ENCODE data around the gene LIPN.

The LIPN gene

DNA sequence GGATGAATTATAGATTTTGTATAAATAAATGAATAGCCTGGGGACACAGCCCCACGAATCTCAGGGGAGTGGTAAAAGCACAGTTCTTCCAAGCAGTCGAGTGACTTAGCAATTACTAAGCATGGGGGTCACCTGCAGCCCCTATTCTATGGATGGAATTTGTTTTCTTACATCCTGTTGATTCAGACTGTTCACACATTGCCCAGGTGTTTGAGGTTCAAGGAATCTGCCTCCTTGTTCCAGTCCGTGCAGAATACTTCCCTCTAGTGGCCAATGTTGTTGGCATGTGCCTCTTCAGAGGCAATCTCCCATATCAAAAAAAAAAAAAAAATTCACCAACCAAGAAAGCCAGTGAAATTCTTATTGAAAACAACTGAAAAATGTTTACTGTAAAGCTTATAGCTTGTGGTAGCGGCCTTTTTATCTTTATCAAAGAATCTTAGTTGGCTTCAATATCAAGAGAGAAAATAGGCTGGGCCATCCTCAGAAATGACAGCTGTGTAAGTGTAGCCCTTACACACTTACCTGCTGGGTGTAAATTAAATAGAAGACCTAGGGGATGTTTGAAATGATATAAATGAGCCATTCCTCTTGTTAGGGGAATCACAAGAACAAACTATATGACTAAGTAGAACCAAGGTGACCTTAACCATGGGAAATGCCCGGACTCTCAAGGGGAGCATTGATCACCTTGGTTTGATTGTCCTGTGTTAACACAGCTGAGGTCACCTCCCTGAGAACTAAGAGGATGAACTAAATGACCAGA is 50.6 kb downstream of the LIPN start:
- no peak overlapping the region for H3K4me3 ChIP-seq (ENCODE audit: low read depth, low read length)
- no peaks in the 10 kb centered on the region for H3K36me3 ChIP-seq (ENCODE audit: control insufficient read depth, insufficient read depth, low read length)
- H3K79me2 ChIP-seq, result no peaks in the 10 kb centered on the region
- H2AFZ ChIP-seq, result no peak overlapping the region
- H3K4me1 ChIP-seq, result no peaks in the 10 kb centered on the region
- no peak overlapping the region for H3K9ac ChIP-seq
- H3K9me3 ChIP-seq (ENCODE audit: control insufficient read depth, low read length), result no peaks in the 10 kb centered on the region
- no peaks in the 10 kb centered on the region for H3K27me3 ChIP-seq (ENCODE audit: control insufficient read depth, insufficient read depth, low read length)
- TF ChIP-seq, protein P1, sequence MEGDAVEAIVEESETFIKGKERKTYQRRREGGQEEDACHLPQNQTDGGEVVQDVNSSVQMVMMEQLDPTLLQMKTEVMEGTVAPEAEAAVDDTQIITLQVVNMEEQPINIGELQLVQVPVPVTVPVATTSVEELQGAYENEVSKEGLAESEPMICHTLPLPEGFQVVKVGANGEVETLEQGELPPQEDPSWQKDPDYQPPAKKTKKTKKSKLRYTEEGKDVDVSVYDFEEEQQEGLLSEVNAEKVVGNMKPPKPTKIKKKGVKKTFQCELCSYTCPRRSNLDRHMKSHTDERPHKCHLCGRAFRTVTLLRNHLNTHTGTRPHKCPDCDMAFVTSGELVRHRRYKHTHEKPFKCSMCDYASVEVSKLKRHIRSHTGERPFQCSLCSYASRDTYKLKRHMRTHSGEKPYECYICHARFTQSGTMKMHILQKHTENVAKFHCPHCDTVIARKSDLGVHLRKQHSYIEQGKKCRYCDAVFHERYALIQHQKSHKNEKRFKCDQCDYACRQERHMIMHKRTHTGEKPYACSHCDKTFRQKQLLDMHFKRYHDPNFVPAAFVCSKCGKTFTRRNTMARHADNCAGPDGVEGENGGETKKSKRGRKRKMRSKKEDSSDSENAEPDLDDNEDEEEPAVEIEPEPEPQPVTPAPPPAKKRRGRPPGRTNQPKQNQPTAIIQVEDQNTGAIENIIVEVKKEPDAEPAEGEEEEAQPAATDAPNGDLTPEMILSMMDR (IDR thresholded peaks at IDR 0.05), result peak; percentile 55
- no peak overlapping the region for H3K4me2 ChIP-seq (ENCODE audit: low read length)
- no peak overlapping the region for H3K27ac ChIP-seq

DNA sequence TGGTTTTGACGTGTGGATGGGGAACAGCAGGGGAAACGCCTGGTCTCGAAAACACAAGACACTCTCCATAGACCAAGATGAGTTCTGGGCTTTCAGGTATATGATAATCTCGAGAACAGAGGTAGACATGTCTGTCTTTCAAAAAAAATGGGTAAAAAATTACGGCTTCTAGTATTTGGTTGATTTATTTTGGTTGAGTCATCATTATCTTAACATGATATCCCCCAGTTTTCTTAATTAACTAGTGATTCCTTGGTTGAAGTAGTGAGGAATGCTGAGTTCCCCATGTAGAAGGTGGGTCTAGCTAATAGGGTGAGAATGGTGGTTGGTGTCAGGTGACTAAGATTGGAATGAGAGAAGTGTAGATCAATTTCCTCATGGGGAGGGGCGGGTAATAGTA is 53.4 kb downstream of the LIPN start:
- H3K27me3 ChIP-seq (ENCODE audit: control insufficient read depth, insufficient read depth, low read length), result no peaks in the 10 kb centered on the region
- H3K9ac ChIP-seq, result no peak overlapping the region
- no peak overlapping the region for H3K4me3 ChIP-seq (ENCODE audit: low read depth, low read length)
- no peak overlapping the region for H3K4me2 ChIP-seq (ENCODE audit: low read length)
- no peaks in the 10 kb centered on the region for H3K79me2 ChIP-seq
- TF ChIP-seq, protein P1 (IDR thresholded peaks at IDR 0.05), result no peak
- H3K27ac ChIP-seq, result no peak overlapping the region
- no peaks in the 10 kb centered on the region for H3K36me3 ChIP-seq (ENCODE audit: control insufficient read depth, insufficient read depth, low read length)
- H3K9me3 ChIP-seq (ENCODE audit: control insufficient read depth, low read length), result no peaks in the 10 kb centered on the region
- H3K4me1 ChIP-seq, result no peaks in the 10 kb centered on the region
- no peak overlapping the region for H2AFZ ChIP-seq

DNA sequence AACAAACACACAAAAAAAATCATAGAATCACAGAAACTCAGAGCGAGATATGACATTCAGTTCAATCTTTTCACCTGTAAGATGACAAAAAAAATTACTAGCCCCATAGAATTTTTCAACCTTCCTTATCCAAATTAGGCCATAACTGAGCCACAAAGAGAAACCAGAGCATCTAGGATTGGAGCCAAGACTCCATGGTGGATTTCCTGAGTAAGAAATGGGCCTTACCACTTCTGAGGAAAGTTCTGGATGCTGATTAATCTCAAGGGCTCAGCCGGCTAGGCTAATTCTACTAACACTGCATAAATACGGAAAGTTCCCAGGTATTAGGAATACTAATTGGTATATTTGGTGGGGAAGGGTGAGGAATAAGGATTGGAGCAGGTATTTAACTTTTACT is 59.5 kb downstream of the LIPN start:
- no peaks in the 10 kb centered on the region for H3K9me3 ChIP-seq (ENCODE audit: control insufficient read depth, low read length)
- H3K27me3 ChIP-seq (ENCODE audit: control insufficient read depth, insufficient read depth, low read length), result no peaks in the 10 kb centered on the region
- H3K79me2 ChIP-seq, result no peaks in the 10 kb centered on the region
- H3K27ac ChIP-seq, result no peak overlapping the region
- no peak overlapping the region for H3K4me2 ChIP-seq (ENCODE audit: low read length)
- no peaks in the 10 kb centered on the region for H3K36me3 ChIP-seq (ENCODE audit: control insufficient read depth, insufficient read depth, low read length)
- no peak overlapping the region for H3K4me3 ChIP-seq (ENCODE audit: low read depth, low read length)
- H2AFZ ChIP-seq, result no peak overlapping the region
- TF ChIP-seq, protein P1 (IDR thresholded peaks at IDR 0.05), result no peak
- no peaks in the 10 kb centered on the region for H3K4me1 ChIP-seq
- H3K9ac ChIP-seq, result no peak overlapping the region

DNA sequence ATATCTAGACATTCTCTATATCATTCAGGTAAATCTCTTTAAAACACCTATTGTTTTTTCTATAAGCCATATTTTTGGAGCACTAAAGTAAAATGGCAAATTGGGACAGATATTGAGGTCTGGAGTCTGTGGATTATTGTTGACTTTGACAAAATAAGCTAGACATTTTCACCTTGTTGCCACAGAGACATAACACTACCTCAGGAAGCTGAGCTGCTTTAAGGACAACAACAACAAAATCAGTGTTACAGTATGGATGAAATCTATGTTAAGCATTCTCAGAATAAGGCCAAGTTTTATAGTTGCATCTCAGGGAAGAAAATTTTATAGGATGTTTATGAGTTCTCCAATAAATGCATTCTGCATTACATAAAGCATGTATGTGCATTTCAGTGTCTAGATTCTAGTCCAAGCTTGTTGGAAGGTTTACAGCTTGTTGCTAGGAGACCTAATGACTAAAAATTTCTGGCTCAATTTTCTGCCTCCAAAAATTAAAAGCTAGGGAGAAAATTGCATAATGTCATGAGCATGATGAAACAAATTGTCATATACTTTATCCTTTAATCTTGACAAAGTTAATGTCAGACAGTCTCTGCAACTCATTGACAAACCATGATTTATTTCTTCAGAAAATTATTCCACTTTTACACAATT is 61.1 kb downstream of the LIPN start:
- TF ChIP-seq, protein P1 (IDR thresholded peaks at IDR 0.05), result no peak
- no peak overlapping the region for H2AFZ ChIP-seq
- no peak overlapping the region for H3K4me2 ChIP-seq (ENCODE audit: low read length)
- H3K27me3 ChIP-seq (ENCODE audit: control insufficient read depth, insufficient read depth, low read length), result no peaks in the 10 kb centered on the region
- no peaks in the 10 kb centered on the region for H3K4me1 ChIP-seq
- H3K9me3 ChIP-seq (ENCODE audit: control insufficient read depth, low read length), result no peaks in the 10 kb centered on the region
- H3K4me3 ChIP-seq (ENCODE audit: low read depth, low read length), result no peak overlapping the region
- H3K79me2 ChIP-seq, result no peaks in the 10 kb centered on the region
- H3K36me3 ChIP-seq (ENCODE audit: control insufficient read depth, insufficient read depth, low read length), result no peaks in the 10 kb centered on the region
- no peak overlapping the region for H3K9ac ChIP-seq
- H3K27ac ChIP-seq, result no peak overlapping the region
